Measurements from ENCODE around the gene EXOC3L4. TPM values are rescaled to one million over a fixed set of nuclear protein-coding genes. Genes with fewer than 3 reads are reported as not detected.

The EXOC3L4 gene
- total RNA-seq, 1 experiment from 2014 or later, result 6.3 TPM

- ChIA-PET CTCF (interaction anchor here (0.6 to 2.8 kb wide), 31 partner anchors 10 to 287 kb away, joined by 3 to 35 read pairs (median 6); partner anchors contain the start of genes EIF5, EXOC3L4, LBHD2 and TNFAIP2), POLR2A (interaction anchor here (1.1 to 1.3 kb wide), 2 partner anchors 10 to 230 kb away, joined by 4 to 5 read pairs; partner anchors contain the start of genes EIF5 and EXOC3L4)
These were observed 9.8 kb downstream of the EXOC3L4 start for GRCh38 chr14:103104389-103104653.

DNA sequence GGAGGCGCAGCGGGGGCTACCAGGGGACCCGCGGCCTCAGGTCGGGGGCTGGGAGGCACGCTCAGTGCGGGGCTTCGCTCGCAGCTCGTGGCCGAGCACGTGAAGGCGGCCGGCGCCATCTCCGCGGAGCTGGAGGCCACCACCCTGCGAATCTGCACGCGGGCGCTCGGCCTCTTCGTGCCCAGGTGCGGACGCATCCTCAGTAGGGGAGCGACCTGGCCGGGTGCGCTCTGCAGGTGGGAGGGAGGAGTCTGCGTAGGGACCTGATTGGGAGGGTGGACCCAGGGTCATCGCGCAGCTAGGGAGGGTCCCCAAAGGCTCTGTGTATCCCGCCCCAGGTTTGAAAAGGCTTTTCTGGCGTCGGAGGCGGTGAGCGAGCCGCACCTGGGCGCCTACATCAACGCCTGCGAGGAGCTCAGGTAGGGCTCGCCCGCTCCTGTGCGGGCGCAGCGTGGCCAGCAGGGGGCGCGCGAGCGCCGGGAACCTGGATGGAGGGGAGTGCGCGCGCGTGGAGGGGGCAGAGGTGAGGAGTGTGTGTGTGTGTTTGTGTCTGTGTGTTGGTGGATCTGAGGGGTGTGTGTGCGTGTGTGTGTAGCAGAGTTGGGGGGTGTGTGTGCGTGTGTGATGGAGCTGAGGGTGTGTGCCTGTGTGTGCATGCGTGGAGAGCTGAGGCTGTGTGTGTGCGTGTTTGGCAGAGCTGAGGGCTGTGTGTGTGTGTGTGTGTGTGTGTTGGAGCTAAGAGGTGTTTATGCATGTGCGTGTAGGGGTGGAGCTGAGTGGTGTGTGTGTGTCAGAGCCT lies 10.3 kb downstream of the EXOC3L4 start:
- no peaks in the 10 kb centered on the region for H3K36me3 ChIP-seq (ENCODE audit: control insufficient read depth, insufficient read depth, low read length)
- ChIA-PET CTCF (interaction anchor here (0.6 to 2.8 kb wide), 33 partner anchors 10 to 286 kb away, joined by 3 to 35 read pairs (median 5); partner anchors contain the start of genes EIF5, EXOC3L4, LBHD2 and TNFAIP2), POLR2A (interaction anchor here (0.6 to 1.3 kb wide), 2 partner anchors 10 to 229 kb away, joined by 4 to 5 read pairs; partner anchors contain the start of gene EIF5)
- H3K9me3 ChIP-seq, result no peaks in the 10 kb centered on the region
- no peaks in the 10 kb centered on the region for H3K27me3 ChIP-seq (replicated peaks; ENCODE audit: control insufficient read depth, insufficient read depth, low read length)
- Mint-ChIP-seq H3K9me3 (ENCODE audit: unreplicated experiment) (no peaks in the 10 kb centered on the region), H3K4me1 (ENCODE audit: low read depth, unreplicated experiment) (peaks cover 10% of the 10 kb centered on the region), H3K27ac (ENCODE audit: unreplicated experiment) (no peak overlapping the region), H3K4me3 (ENCODE audit: unreplicated experiment) (peak overlapping the region; percentile 50), H3K36me3 (ENCODE audit: insufficient read depth, unreplicated experiment) (peaks cover 13% of the 10 kb centered on the region), H3K27me3 (ENCODE audit: insufficient read depth, unreplicated experiment) (no peaks in the 10 kb centered on the region)
- intact Hi-C loops (cut with micrococcal nuclease; ENCODE audit: unreplicated experiment), result loop anchor here (1.0 to 2.0 kb wide), 4 partner anchors 27 to 188 kb away; no protein-coding TSS in a partner anchor
- peaks cover 37% of the 10 kb centered on the region for H3K4me1 ChIP-seq
- BruUV-seq (replicated peaks), result no TSS peak
- peak overlapping the region; percentile 42 for H3K4me3 ChIP-seq (ENCODE audit: low read depth, low read length)
- peak; percentile 77 to 86 for DNase-seq
- peak; percentile 95 to 98 for TF ChIP-seq CTCF (IDR thresholded peaks at IDR 0.05; ENCODE audit: insufficient read depth in 1 of 2, low read depth in 1 of 2, low read length in 1 of 2, severe bottlenecking in 1 of 2, unreplicated experiment in 1 of 2)

More at GRCh38 chr14:103104389-103104653, 9.8 kb downstream of the EXOC3L4 start:
- H3K27me3 ChIP-seq (replicated peaks; ENCODE audit: control insufficient read depth, insufficient read depth, low read length), result no peaks in the 10 kb centered on the region
- peaks cover 40% of the 10 kb centered on the region for H3K4me1 ChIP-seq
- intact Hi-C loops (cut with micrococcal nuclease; ENCODE audit: unreplicated experiment), result loop anchor here (2.0 kb wide), 2 partner anchors 82 to 180 kb away; no protein-coding TSS in a partner anchor
- H3K36me3 ChIP-seq (ENCODE audit: control insufficient read depth, insufficient read depth, low read length), result no peaks in the 10 kb centered on the region
- Mint-ChIP-seq H3K27me3 (ENCODE audit: insufficient read depth, unreplicated experiment) (no peaks in the 10 kb centered on the region), H3K27ac (ENCODE audit: unreplicated experiment) (no peak overlapping the region), H3K9me3 (ENCODE audit: unreplicated experiment) (no peaks in the 10 kb centered on the region), H3K4me1 (ENCODE audit: low read depth, unreplicated experiment) (peaks cover 10% of the 10 kb centered on the region), H3K36me3 (ENCODE audit: insufficient read depth, unreplicated experiment) (peaks cover 13% of the 10 kb centered on the region), H3K4me3 (ENCODE audit: unreplicated experiment) (peak overlapping the region; percentile 50)
- TF ChIP-seq CTCF (IDR thresholded peaks at IDR 0.05; ENCODE audit: insufficient read depth in 1 of 2, low read depth in 1 of 2, low read length in 1 of 2, severe bottlenecking in 1 of 2, unreplicated experiment in 1 of 2), result no peak
- H3K9me3 ChIP-seq, result no peaks in the 10 kb centered on the region
- H3K4me3 ChIP-seq (ENCODE audit: low read depth, low read length), result peak overlapping the region; percentile 42
- no peak for DNase-seq
- no TSS peak for BruUV-seq (replicated peaks)

GRCh38 chr14:103105580-103106150 lies 11.1 kb downstream of the EXOC3L4 start:
- BruUV-seq (replicated peaks), result no TSS peak
- Histone ChIP-seq H3K27me3 (replicated peaks; ENCODE audit: control insufficient read depth, insufficient read depth, low read length) (no peaks in the 10 kb centered on the region), H3K4me1 (peaks cover 37% of the 10 kb centered on the region), H3K9me3 (no peaks in the 10 kb centered on the region), H3K4me3 (ENCODE audit: low read depth, low read length) (no peak overlapping the region), H3K36me3 (ENCODE audit: control insufficient read depth, insufficient read depth, low read length) (no peaks in the 10 kb centered on the region)
- Mint-ChIP-seq H3K27ac (ENCODE audit: unreplicated experiment) (no peak overlapping the region), H3K4me1 (ENCODE audit: low read depth, unreplicated experiment) (peaks cover 13% of the 10 kb centered on the region), H3K4me3 (ENCODE audit: unreplicated experiment) (no peak overlapping the region), H3K9me3 (ENCODE audit: unreplicated experiment) (no peaks in the 10 kb centered on the region), H3K36me3 (ENCODE audit: insufficient read depth, unreplicated experiment) (peaks cover 14% of the 10 kb centered on the region), H3K27me3 (ENCODE audit: insufficient read depth, unreplicated experiment) (no peaks in the 10 kb centered on the region)
- peak in 1 of 2 experiments; percentile 46 for DNase-seq
- ChIA-PET POLR2A (no interaction called here), CTCF (interaction anchor here (0.9 to 2.8 kb wide), 18 partner anchors 9 to 249 kb away, joined by 3 to 35 read pairs (median 8); partner anchors contain the start of genes EIF5, EXOC3L4 and LBHD2)
- intact Hi-C loops (cut with micrococcal nuclease; ENCODE audit: unreplicated experiment), result loop anchor here (1.0 to 2.0 kb wide), 4 partner anchors 27 to 188 kb away; no protein-coding TSS in a partner anchor
- peak in 1 of 2 experiments; percentile 44 for TF ChIP-seq CTCF (IDR thresholded peaks at IDR 0.05; ENCODE audit: insufficient read depth in 1 of 2, low read depth in 1 of 2, low read length in 1 of 2, severe bottlenecking in 1 of 2, unreplicated experiment in 1 of 2)
